HG02759 (cell line): ENCODE results near the gene TXNDC11.
"Not testable (repeated sequence)": the region's sequence is repeated elsewhere in the genome, so short reads cannot be mapped to it uniquely, and the experiment has no call there.

Experiments used
- ATAC-seq: cut with Tn5 transposase; IDR thresholded peaks from one replicate; pipeline ENCODE4 v1.9.1; 2021; ENCODE audit warnings: mild to moderate bottlenecking, moderate library complexity; ENCODE audit not compliant: unreplicated experiment

The TXNDC11 gene

GRCh38 chr16:11742536-11743307, at the start of gene TXNDC11:
Gene TXNDC11, minus strand, starts transcription at chr16:11742857. Its CDS starts 127 bp downstream, at chr16:11742730.
- ATAC-seq, result peak; percentile 89

GRCh38 chr16:11791144-11791828, 48.6 kb upstream of the TXNDC11 start:
- ATAC-seq, result no peak

GRCh38 chr16:11788914-11789313, 46.3 kb upstream of the TXNDC11 start:
- ATAC-seq, result no peak

- ATAC-seq, result not testable (repeated sequence)
These were observed 42.4 kb upstream of the TXNDC11 start for GRCh38 chr16:11784980-11785599.

- not testable (repeated sequence) for ATAC-seq
These were observed 41.7 kb upstream of the TXNDC11 start for GRCh38 chr16:11784381-11784780.

DNA sequence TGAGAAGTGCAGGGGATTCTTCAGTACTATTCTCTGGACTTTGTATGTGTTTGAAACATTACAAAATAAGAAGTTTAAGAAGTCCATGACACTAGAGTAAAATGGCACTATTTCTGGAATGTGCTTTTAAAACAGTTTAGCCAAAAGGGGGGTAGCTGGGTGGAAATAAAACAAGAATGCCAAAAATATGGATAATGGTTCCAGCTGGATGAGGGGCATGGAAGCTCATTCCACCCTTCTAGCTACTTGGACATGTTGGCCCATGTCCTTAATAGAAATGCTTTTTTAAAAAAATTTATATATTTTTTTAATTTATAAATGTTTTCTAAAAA, 41.3 kb upstream of the TXNDC11 start:
- ATAC-seq, result no peak

DNA sequence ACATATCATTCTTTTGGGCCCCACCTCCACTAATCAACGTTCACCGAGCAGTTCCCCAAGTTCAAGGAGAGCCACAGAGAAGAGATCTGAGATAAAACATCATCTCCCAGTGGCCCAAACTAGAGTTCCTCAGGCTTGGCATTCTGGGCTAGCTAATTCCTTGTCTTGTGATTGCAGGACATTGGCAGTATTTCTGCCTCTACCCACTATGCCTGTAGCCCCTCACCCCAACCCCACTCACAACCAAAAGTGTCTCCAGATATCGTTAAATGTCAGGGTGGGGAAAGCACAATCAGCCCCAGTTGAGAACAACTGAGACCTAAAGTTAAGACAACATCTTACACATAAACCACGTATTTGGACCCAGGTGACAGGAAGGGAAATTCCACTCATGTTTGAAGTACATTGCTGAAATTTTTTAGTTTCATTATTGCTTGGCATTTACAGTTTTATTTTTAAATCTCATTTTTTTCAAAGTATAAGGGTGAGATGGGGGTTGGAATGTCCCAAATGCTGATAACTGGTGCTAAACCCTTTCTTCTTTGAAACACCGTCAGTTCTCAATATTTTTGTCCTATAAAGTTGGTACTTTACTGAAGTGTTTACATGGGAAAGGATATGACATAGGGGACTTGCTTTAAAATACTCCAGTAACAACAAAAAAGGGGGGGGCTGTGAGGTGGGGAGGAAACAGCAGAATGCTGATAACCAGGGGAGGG, 40.8 kb upstream of the TXNDC11 start:
- peak; percentile 71 for ATAC-seq

DNA sequence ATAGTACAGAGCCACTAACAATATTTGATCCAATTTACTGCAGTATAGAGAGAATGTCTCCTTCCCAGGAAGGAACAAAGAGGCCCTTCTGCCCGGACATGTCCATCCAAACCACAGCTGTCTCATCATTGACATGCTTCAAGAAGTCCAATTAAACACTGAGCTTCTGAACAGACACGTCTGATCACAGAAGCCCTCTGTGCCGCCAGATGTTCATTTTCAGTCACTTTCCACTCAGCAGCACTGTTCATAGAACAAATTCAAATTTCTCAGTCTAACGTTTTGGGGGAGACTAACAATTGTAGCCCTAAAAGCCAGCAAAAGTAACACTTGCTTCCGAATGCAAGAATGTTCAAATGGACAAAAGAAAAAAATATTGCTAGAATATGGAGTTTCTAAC, 39.1 kb upstream of the TXNDC11 start:
- ATAC-seq, result no peak

- no peak for ATAC-seq
These were observed 38.5 kb upstream of the TXNDC11 start for GRCh38 chr16:11780991-11781680.

DNA sequence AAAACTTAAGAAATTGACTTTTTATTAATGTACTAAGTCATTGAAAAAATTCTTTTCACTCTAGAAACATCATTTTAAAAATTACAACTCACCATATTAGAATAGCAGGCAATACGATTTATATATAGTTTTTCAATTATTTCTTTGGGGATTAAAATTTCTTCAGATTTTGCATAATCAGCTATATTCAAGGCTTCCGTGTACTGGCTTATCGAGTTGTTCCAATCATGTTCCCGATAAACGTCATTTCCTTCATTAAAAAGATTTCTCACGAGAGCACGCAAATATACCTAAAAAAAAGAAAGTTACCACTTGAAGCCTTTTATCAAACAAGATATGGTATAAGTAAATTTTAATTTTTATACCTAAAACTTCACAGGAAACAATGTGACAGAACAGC, 36.4 kb upstream of the TXNDC11 start:
- ATAC-seq, result no peak

- no peak for ATAC-seq
These were observed 31.5 kb upstream of the TXNDC11 start for GRCh38 chr16:11774065-11774626.

GRCh38 chr16:11768849-11769248, 26.2 kb upstream of the TXNDC11 start:
- ATAC-seq, result peak; percentile 45

DNA sequence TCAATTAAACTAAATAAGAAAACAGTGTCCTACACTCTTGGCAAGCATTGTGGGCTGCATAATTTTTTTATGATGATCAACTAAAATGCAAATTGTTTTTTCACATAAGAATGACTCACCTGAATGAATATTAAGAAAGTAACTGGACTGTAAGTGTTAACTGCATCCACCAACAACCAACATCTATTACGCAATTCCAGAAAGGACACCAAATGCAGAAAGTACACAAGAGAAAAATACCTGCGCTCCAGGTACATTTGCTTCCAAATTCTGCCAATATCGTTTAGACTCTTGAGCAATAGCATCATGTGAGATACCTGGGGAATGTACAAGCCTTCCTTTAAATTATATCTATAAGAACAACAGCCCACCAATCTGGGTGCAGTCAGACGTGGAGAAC, 19.8 kb upstream of the TXNDC11 start:
- no peak for ATAC-seq

DNA sequence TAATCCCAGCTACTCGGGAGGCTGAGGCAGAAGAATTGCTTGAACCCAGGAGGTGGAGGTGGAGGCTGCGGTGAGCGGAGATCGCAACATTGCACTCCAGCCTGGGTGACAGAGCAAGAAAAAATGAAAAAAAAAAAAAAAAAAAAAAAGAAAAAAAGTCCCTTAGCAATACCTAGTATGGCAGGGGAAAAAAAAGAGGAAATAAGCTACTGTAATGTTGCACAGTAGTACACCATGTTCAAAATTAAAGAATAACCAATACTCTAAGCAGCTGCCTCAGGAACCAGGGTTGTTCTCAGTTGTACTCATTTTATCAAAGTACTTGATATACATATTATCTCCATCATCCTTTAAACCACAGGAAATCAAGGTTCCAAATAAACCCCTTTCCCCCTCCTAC, 17.3 kb upstream of the TXNDC11 start:
- ATAC-seq, result no peak

- ATAC-seq, result no peak
These were observed 16.6 kb upstream of the TXNDC11 start for GRCh38 chr16:11759163-11759834.

DNA sequence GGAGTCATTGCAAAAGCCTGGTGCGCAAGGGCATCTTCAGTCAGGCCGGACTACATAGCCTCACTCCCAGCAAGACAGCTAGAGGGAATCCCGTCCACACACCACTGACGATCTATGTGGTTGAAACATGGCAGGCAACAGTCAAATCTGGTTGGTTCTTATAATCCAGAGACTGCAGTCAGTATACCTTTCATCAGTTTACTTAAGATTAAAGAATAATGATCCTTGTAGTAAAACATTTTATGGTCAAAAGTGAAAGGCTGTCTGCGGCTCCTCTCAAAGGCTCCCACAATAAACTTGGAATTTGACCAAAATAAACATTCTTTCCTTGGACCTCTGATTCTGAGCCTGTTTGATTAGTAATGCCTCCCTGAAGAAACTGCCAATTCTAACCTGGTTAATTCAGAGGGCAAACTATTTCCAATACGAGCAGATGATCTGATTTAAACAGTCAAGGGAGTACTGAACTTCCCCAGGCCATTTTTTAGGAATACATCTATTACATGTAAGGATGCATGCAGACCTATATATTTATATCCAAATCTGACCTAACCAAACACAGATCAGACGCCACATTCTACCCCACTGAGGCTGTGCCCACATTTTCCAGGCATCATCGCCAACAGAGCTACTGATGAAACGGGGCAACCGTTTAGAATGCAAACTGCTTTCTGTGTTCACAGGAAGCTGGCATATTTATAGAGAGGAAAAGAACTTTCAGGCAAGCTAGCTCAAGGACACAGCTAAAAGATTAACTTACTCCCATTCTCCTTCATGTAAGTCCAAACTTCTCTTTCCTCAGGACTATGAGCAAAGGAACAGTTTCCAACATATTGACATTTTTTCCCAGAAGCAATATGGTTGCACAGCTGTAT, 15.3 kb upstream of the TXNDC11 start:
- no peak for ATAC-seq

- ATAC-seq, result no peak
These were observed 13.6 kb upstream of the TXNDC11 start for GRCh38 chr16:11756248-11756647.

- ATAC-seq, result no peak
These were observed 12.5 kb upstream of the TXNDC11 start for GRCh38 chr16:11755022-11755760.
